Body of pancreas (tissue), 4 donors: ENCODE results near the gene RUNX2. TPM values are rescaled to one million over a fixed set of nuclear protein-coding genes. Genes with fewer than 3 reads are reported as not detected.
A peak's percentile ranks its signal among the peaks of the same experiment; 100 is the strongest.

Source experiments
- ATAC-seq: fragments of 150-250 bp; one replicate; pipeline ENCODE4 v1.9.1; 2016
- DNase-seq, 4 donors: peaks; one replicate each; pipeline ENCODE4 v3.0.0-alpha.2; 2019
- H3K27ac ChIP-seq, 4 donors: fragments of 200-600 bp; sonication (generic); 1 replicate in 3 of 4; 2 replicates in 1 of 4; pipeline versions ENCODE4 v1.5.1 to v1.6.1; 2016 to 2019; ENCODE audit warnings: mild to moderate bottlenecking in 1 of 4, mixed read lengths in 1 of 4, moderate library complexity in 1 of 4
- H3K27me3 ChIP-seq, 2 donors: fragments of 200-600 bp; sonication (generic); one replicate each; pipeline ENCODE4 v1.6.0; 2016; ENCODE audit warnings: mild to moderate bottlenecking in 1 of 2
- H3K36me3 ChIP-seq, 2 donors: fragments of 200-600 bp; sonication (generic); replicated peaks in 1 of 2; 2 replicates each; pipeline ENCODE4 v1.5.1; 2016; ENCODE audit warnings: low read depth in 2 of 2; ENCODE audit not compliant: insufficient read depth in 1 of 2
- H3K4me1 ChIP-seq: fragments of 200-600 bp; sonication (generic); one replicate; pipeline ENCODE4 v1.6.0; 2016
- H3K4me3 ChIP-seq, 2 donors: fragments of 200-600 bp; sonication (generic); 1 replicate in 1 of 2; 2 replicates in 1 of 2; pipeline ENCODE4 v1.5.1; 2016 to 2019
- H3K9me3 ChIP-seq, 3 donors: fragments of 200-600 bp; sonication (generic); 1 replicate in 2 of 3; 2 replicates in 1 of 3; pipeline ENCODE4 v1.5.1; 2016
- POLR2A ChIP-seq, 3 donors: fragments of 450-650 bp; IDR thresholded peaks; one replicate each; pipeline ENCODE4 v1.6.1; 2016; ENCODE audit warnings: antibody characterized with exemption in 3 of 3, mild to moderate bottlenecking in 2 of 3
- WGBS, 2 donors: methylation state at CpG; one replicate each; pipeline ENCODE4 v1.1.5; 2017; 5-methylcytosine and 5-hydroxymethylcytosine counted together
- intact Hi-C: fragments of 100-400 bp; cut with DNase I; formaldehyde crosslinking; loops from one replicate; pipeline ENCODE4 v1.15.1; 2023
- total RNA-seq, 2 donors: library from RNA; depleted of rRNA; stranded (reverse); fragments of >200 nt; gene quantifications; one replicate each; pipeline ENCODE4 v1.1.0, GENCODE V29; 2016
- TF ChIP-seq, protein P1 (sequence below), 7 experiments: fragments of 450-650 bp in 4 of 7; fragments of 200-600 bp in 3 of 7; sonication (generic) in 3 of 7; IDR thresholded peaks; one replicate each; pipeline ENCODE4 v1.5.1; 2016 to 2019; ENCODE audit warnings: antibody characterized with exemption in 7 of 7

RUNX2 gene
- total RNA-seq, 2 donors from 2014 or later, result 0.33 to 1.0 TPM

DNA sequence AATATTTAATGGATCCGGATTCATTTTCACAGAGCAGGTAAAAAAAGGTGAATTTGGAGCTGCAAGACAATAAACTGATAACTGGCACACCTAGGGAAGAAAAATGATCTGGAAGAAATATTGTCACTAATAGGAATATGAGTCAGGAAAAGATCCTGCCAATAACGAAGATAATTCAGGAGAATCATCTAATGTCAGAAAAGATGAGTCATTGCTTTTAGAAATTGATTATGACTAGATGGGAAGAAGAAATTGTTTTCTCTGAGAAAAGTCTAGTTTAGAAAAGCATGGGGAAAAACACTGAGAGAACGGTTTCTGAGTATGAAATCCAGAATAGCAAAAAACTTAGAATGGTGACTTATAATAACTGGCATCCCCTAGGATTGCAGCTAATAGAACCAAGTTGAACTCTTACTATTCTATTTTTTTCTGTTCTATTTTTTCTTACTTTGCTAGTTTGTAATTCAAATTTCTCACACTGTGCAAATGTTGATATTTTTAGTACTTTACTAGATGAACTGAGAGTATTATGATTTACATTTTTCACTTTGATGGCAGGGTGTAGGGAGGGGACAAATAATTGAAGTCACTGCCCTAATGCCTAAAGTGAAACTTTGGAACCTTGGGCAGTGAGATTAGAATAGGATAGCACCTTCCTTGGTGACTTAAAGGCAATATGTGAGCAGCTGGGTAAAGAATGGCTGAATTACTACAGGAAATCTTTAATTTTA, 87.8 kb downstream of the RUNX2 start:
- 44% methylated on average over 3 of the region's 3 CpGs for WGBS, 2 donors
- Histone ChIP-seq H3K4me3 (no peak overlapping the region), H3K36me3 (no peaks in the 10 kb centered on the region), H3K27ac (no peak overlapping the region), H3K27me3 (peaks cover 0 to 29% of the 10 kb centered on the region in 2 donors), H3K4me1 (peaks cover 17% of the 10 kb centered on the region), H3K9me3 (no peaks in the 10 kb centered on the region)
- no peak for ATAC-seq
- DNase-seq, result no peak
- intact Hi-C loops, result no loop called here
- no peak for TF ChIP-seq POLR2A (IDR thresholded peaks at IDR 0.05)
- TF ChIP-seq, protein P1, sequence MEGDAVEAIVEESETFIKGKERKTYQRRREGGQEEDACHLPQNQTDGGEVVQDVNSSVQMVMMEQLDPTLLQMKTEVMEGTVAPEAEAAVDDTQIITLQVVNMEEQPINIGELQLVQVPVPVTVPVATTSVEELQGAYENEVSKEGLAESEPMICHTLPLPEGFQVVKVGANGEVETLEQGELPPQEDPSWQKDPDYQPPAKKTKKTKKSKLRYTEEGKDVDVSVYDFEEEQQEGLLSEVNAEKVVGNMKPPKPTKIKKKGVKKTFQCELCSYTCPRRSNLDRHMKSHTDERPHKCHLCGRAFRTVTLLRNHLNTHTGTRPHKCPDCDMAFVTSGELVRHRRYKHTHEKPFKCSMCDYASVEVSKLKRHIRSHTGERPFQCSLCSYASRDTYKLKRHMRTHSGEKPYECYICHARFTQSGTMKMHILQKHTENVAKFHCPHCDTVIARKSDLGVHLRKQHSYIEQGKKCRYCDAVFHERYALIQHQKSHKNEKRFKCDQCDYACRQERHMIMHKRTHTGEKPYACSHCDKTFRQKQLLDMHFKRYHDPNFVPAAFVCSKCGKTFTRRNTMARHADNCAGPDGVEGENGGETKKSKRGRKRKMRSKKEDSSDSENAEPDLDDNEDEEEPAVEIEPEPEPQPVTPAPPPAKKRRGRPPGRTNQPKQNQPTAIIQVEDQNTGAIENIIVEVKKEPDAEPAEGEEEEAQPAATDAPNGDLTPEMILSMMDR (IDR thresholded peaks at IDR 0.05), result no peak

DNA sequence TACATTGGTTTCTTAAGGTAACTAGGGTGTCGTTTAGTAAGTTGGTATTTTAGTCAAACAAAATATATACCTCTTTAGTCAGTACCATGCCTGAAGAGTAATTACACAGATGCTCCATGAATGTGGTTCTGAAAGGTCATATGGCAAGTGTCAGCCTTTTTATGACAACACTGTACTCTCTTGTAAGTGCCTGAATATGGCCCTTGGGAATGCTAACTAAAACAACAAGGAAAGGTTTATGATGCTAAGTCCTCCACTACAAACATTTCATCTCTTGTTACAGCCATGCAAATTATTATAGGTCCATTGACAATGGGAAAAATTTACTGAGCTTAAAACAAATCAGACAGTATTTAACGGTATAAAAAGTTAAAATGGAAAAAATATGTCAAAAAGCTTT, 88.6 kb downstream of the RUNX2 start:
- Histone ChIP-seq H3K4me3 (no peak overlapping the region), H3K27ac (no peak overlapping the region), H3K36me3 (no peaks in the 10 kb centered on the region), H3K4me1 (peaks cover 24% of the 10 kb centered on the region), H3K9me3 (no peaks in the 10 kb centered on the region), H3K27me3 (peaks cover 5 to 36% of the 10 kb centered on the region in 2 donors)
- ATAC-seq (no peak), DNase-seq (no peak)
- intact Hi-C loops, result no loop called here
- TF ChIP-seq, protein P1 (IDR thresholded peaks at IDR 0.05), result no peak
- no peak for TF ChIP-seq POLR2A (IDR thresholded peaks at IDR 0.05)
- 57 to 62% methylated on average over 2 of the region's 2 CpGs for WGBS, 2 donors

DNA sequence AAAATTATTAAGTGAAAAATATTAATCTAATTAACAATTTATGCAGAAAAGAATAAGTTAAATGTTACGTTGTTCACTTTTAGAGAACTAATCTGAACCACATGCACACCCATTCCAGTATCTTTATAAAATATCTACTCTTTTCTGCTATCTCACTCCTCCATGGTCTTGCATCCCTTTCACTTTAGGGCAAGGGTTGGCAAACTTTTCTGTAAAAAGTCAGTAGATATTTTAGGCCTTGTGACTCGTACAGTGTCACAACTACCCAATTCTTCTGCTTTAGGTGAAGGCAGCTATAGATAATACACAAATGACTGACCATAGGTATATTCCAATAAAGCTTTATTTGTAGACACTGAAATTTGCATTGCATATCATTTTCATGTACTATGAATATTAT, 89.3 kb downstream of the RUNX2 start:
- DNase-seq, result no peak
- 68 to 81% methylated on average over 2 of the region's 2 CpGs for WGBS, 2 donors

DNA sequence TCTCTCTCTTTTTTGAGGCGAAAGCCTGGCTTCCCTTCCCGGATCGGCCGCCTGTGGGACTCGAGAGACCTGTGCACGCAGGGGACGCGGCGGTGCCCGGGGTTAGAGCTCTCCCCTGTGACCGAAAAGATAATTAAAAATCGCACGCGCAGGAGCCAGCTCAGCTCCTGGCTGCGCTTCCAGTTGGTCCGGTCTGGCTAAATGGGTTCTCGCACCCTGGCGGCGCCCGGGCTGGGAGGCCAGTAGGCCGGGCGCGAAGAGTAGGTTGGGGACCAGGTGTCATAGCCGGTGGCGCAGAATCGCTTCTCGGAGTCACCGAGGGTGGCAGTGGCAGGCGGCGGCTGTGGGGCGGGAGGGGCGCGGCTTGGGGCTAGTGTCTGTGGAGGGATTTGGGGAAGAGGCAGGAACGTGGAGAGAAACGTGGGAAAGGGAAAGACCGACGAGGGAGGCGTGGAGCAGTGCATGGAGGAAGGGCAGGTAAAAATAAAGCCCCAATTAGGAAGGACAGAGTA, 91.5 kb downstream of the RUNX2 start:
- TF ChIP-seq POLR2A (IDR thresholded peaks at IDR 0.05), result no peak
- TF ChIP-seq, protein P1 (IDR thresholded peaks at IDR 0.05), result peak in 5 of 7 experiments; percentile 25 to 49 (median 39)
- peaks cover 46% of the 10 kb centered on the region for H3K4me1 ChIP-seq
- H3K36me3 ChIP-seq, result no peaks in the 10 kb centered on the region
- H3K4me3 ChIP-seq, result no peak overlapping the region
- H3K9me3 ChIP-seq, result no peaks in the 10 kb centered on the region
- peak; percentile 41 to 64 (median 53) for DNase-seq
- WGBS, 2 donors, result 3 to 5% methylated on average over 37 to 38 of the region's 38 CpGs
- H3K27ac ChIP-seq, result no peak overlapping the region
- intact Hi-C loops, result no loop called here
- ATAC-seq, result peak; percentile 51
- peaks cover 5 to 53% of the 10 kb centered on the region in 2 donors for H3K27me3 ChIP-seq

More for the DNA sequence above, 89.3 kb downstream of the RUNX2 start:
- Histone ChIP-seq H3K27me3 (peaks cover 5 to 41% of the 10 kb centered on the region in 2 donors), H3K9me3 (no peaks in the 10 kb centered on the region), H3K36me3 (no peaks in the 10 kb centered on the region), H3K4me3 (no peak overlapping the region), H3K4me1 (peaks cover 30% of the 10 kb centered on the region), H3K27ac (no peak overlapping the region)
- ATAC-seq, result no peak
- TF ChIP-seq POLR2A (IDR thresholded peaks at IDR 0.05), result no peak
- TF ChIP-seq, protein P1 (IDR thresholded peaks at IDR 0.05), result no peak
- intact Hi-C loops, result no loop called here
